Gastroesophageal sphincter (tissue), 4 donors: ENCODE measurements around the gene ZNF891. TPM values are rescaled to one million over a fixed set of nuclear protein-coding genes. Genes with fewer than 3 reads are reported as not detected.

Experiments used
- ATAC-seq: fragments of 150-250 bp; one replicate; pipeline ENCODE4 v1.9.1; 2016; ENCODE audit warnings: mild to moderate bottlenecking, moderate library complexity
- H3K27ac ChIP-seq, 4 donors: fragments of 200-600 bp; sonication (generic) in 3 of 4; 1 replicate in 3 of 4; 2 replicates in 1 of 4; pipeline ENCODE4 v1.5.1; 2016 to 2019
- H3K27me3 ChIP-seq: fragments of 200-600 bp; sonication (generic); one replicate; pipeline ENCODE4 v1.5.1; 2019
- H3K36me3 ChIP-seq, 2 donors: fragments of 200-600 bp; sonication (generic); one replicate each; pipeline ENCODE4 v1.5.1; 2019; ENCODE audit warnings: control low read depth in 1 of 2
- H3K4me1 ChIP-seq, 3 donors: fragments of 200-600 bp; sonication (generic); 1 replicate in 2 of 3; 2 replicates in 1 of 3; pipeline ENCODE4 v1.5.1; 2016 to 2019; ENCODE audit warnings: control low read depth in 2 of 3
- H3K4me3 ChIP-seq, 2 donors: fragments of 200-600 bp; sonication (generic); one replicate each; pipeline ENCODE4 v1.5.1; 2019; ENCODE audit warnings: mild to moderate bottlenecking in 1 of 2, moderate library complexity in 1 of 2
- H3K9me3 ChIP-seq, 3 donors: fragments of 200-600 bp; sonication (generic); one replicate each; pipeline ENCODE4 v1.5.1; 2017 to 2019; ENCODE audit warnings: control low read depth in 2 of 3
- CTCF ChIP-seq, 4 experiments: fragments of 200-600 bp in 2 of 4; fragments of 450-650 bp in 2 of 4; sonication (generic) in 1 of 4; IDR thresholded peaks; one replicate each; pipeline ENCODE4 v1.5.1; 2017 to 2019; ENCODE audit warnings: antibody characterized with exemption in 4 of 4, mild to moderate bottlenecking in 2 of 4, moderate library complexity in 2 of 4
- EP300 ChIP-seq: sonication (generic); formaldehyde crosslinking; IDR thresholded peaks from one replicate; pipeline ENCODE4 v1.6.1; 2017; ENCODE audit warnings: antibody characterized with exemption, mild to moderate bottlenecking
- POLR2A ChIP-seq, 2 donors: fragments of 450-650 bp; IDR thresholded peaks; one replicate each; pipeline ENCODE4 v1.6.1; 2017; ENCODE audit warnings: antibody characterized with exemption in 2 of 2, mild to moderate bottlenecking in 2 of 2, moderate library complexity in 1 of 2
- POLR2AphosphoS5 ChIP-seq: sonication (generic); formaldehyde crosslinking; IDR thresholded peaks from one replicate; pipeline ENCODE4 v1.6.1; 2017; ENCODE audit warnings: antibody characterized with exemption
- WGBS, 2 donors: methylation state at CpG; one replicate each; pipeline ENCODE4 v1.1.5; 2018; ENCODE audit warnings: low coverage in 1 of 2; 5-methylcytosine and 5-hydroxymethylcytosine counted together
- total RNA-seq, 4 donors: library from RNA; depleted of rRNA; stranded (reverse); fragments of >200 nt; gene quantifications; one replicate each; pipeline ENCODE4 v1.1.0, GENCODE V29; 2016

Gene ZNF891
- total RNA-seq, 4 donors from 2014 or later: 2.5 to 5.1 (median 2.9) TPM

- H3K9me3 ChIP-seq: peaks cover 12 to 100% (median 13%) of the 10 kb centered on the region in 3 donors
- no peak overlapping the region for H3K4me3 ChIP-seq
Observed at GRCh38 chr12:133156125-133156690, 26.1 kb upstream of the ZNF891 start.

GRCh38 chr12:133145981-133146380, 15.9 kb upstream of the ZNF891 start:
- no peak overlapping the region for H3K27ac ChIP-seq
- peaks cover 13 to 100% of the 10 kb centered on the region in 2 donors for H3K36me3 ChIP-seq
- TF ChIP-seq CTCF (IDR thresholded peaks at IDR 0.05) (no peak), EP300 (no peak), POLR2AphosphoS5 (no peak)
- 88 to 92% methylated on average over 1 to 2 of the region's 2 CpGs for WGBS, 2 donors
- peaks cover 4 to 100% (median 4%) of the 10 kb centered on the region in 3 donors for H3K9me3 ChIP-seq
- H3K4me3 ChIP-seq: no peak overlapping the region
- no peaks in the 10 kb centered on the region for H3K4me1 ChIP-seq
- ATAC-seq: no peak
- H3K27me3 ChIP-seq: no peaks in the 10 kb centered on the region

More at GRCh38 chr12:133156125-133156690, 26.1 kb upstream of the ZNF891 start:
- no peaks in the 10 kb centered on the region for H3K4me1 ChIP-seq
- no peaks in the 10 kb centered on the region for H3K27me3 ChIP-seq
- WGBS, 2 donors: 90 to 93% methylated on average over 2 of the region's 2 CpGs
- H3K27ac ChIP-seq: no peak overlapping the region
- H3K36me3 ChIP-seq: peaks cover 35 to 87% of the 10 kb centered on the region in 2 donors
- ATAC-seq: no peak
- TF ChIP-seq POLR2AphosphoS5 (no peak), CTCF (IDR thresholded peaks at IDR 0.05) (no peak), EP300 (no peak), POLR2A (IDR thresholded peaks at IDR 0.05) (no peak)

- Histone ChIP-seq H3K27ac (no peak overlapping the region), H3K4me1 (peaks cover 0 to 5% (median 0%) of the 10 kb centered on the region in 3 donors), H3K27me3 (no peaks in the 10 kb centered on the region), H3K36me3 (peaks cover 7 to 87% of the 10 kb centered on the region in 2 donors), H3K9me3 (peaks cover 0 to 86% (median 0%) of the 10 kb centered on the region in 3 donors), H3K4me3 (no peak overlapping the region)
- no peak for ATAC-seq
- no peak for TF ChIP-seq EP300
- TF ChIP-seq POLR2AphosphoS5: no peak
- no peak for TF ChIP-seq CTCF (IDR thresholded peaks at IDR 0.05)
- TF ChIP-seq POLR2A (IDR thresholded peaks at IDR 0.05): no peak
- 100% methylated on average over 1 to 2 of the region's 2 CpGs for WGBS, 2 donors
Observed at GRCh38 chr12:133135747-133136146, 5.7 kb upstream of the ZNF891 start.

- ATAC-seq: no peak
- Histone ChIP-seq H3K4me1 (peaks cover 0 to 13% (median 0%) of the 10 kb centered on the region in 3 donors), H3K4me3 (peak overlapping the region; percentile 70 to 88), H3K27me3 (no peaks in the 10 kb centered on the region), H3K9me3 (peaks cover 0 to 70% (median 0%) of the 10 kb centered on the region in 3 donors), H3K36me3 (peaks cover 0 to 67% of the 10 kb centered on the region in 2 donors), H3K27ac (peak overlapping the region; percentile 85 to 99 (median 98))
- 0 to 2% methylated on average over 14 of the region's 17 CpGs for WGBS, 2 donors
- TF ChIP-seq EP300 (no peak), POLR2A (IDR thresholded peaks at IDR 0.05) (no peak), POLR2AphosphoS5 (no peak), CTCF (IDR thresholded peaks at IDR 0.05) (no peak)
Observed at GRCh38 chr12:133130808-133131128, 694 bp upstream of the ZNF891 start.

GRCh38 chr12:133129368-133130037, 571 bp downstream of the ZNF891 start:
- peak overlapping the region; percentile 85 to 99 (median 98) for H3K27ac ChIP-seq
- no peaks in the 10 kb centered on the region for H3K27me3 ChIP-seq
- peaks cover 0 to 67% of the 10 kb centered on the region in 2 donors for H3K36me3 ChIP-seq
- peak overlapping the region; percentile 70 to 88 for H3K4me3 ChIP-seq
- peak; percentile 1 for ATAC-seq
- peaks cover 0 to 13% (median 0%) of the 10 kb centered on the region in 3 donors for H3K4me1 ChIP-seq
- TF ChIP-seq CTCF (IDR thresholded peaks at IDR 0.05): no peak
- WGBS, 2 donors: 19 to 29% methylated on average over 3 to 12 of the region's 26 CpGs
- H3K9me3 ChIP-seq: peaks cover 0 to 70% (median 0%) of the 10 kb centered on the region in 3 donors
